NCI-H1436 treated with DMSO at 0.1 percent for 48 hours (cell line): Measurements from ENCODE around the gene STK32C.

Experiments used
- DNase-seq: peaks from one replicate; lab custom pipeline; 2025; lab: John Stamatoyannopoulos, UW

The STK32C gene

GRCh38 chr10:132182591-132182990 is 125.2 kb downstream of the STK32C start:
- DNase-seq, result no peak

GRCh38 chr10:132181691-132182425 is 125.9 kb downstream of the STK32C start:
- DNase-seq, result no peak

- DNase-seq, result no peak
Measured at GRCh38 chr10:132180736-132181135, 127.0 kb downstream of the STK32C start.

- no peak for DNase-seq
Measured at GRCh38 chr10:132179551-132180392, 128.0 kb downstream of the STK32C start.

- no peak for DNase-seq
Measured at GRCh38 chr10:132178672-132179545, 128.8 kb downstream of the STK32C start.

GRCh38 chr10:132178046-132178445 is 129.7 kb downstream of the STK32C start:
- DNase-seq, result no peak

- no peak for DNase-seq
Measured at GRCh38 chr10:132176623-132177500, 130.9 kb downstream of the STK32C start.

GRCh38 chr10:132175907-132176581 is 131.7 kb downstream of the STK32C start:
- DNase-seq, result no peak

- DNase-seq, result no peak
Measured at GRCh38 chr10:132175408-132175807, 132.3 kb downstream of the STK32C start.

GRCh38 chr10:132174237-132174636 is 133.5 kb downstream of the STK32C start:
- no peak for DNase-seq

- no peak for DNase-seq
Measured at GRCh38 chr10:132173185-132173584, 134.6 kb downstream of the STK32C start.

- no peak for DNase-seq
Measured at GRCh38 chr10:132172091-132173066, 135.4 kb downstream of the STK32C start.

GRCh38 chr10:132170561-132171361 is 137.0 kb downstream of the STK32C start:
- no peak for DNase-seq

- no peak for DNase-seq
Measured at GRCh38 chr10:132169766-132170560, 137.8 kb downstream of the STK32C start.

- no peak for DNase-seq
Measured at GRCh38 chr10:132169031-132169765, 138.6 kb downstream of the STK32C start.

GRCh38 chr10:132168571-132169030 is 139.1 kb downstream of the STK32C start:
- DNase-seq, result no peak

- DNase-seq, result no peak
Measured at GRCh38 chr10:132167976-132168375, 139.8 kb downstream of the STK32C start.
